HUES6 (cell line): ENCODE data around the gene CDH3.
A peak's percentile ranks its signal among the peaks of the same experiment; 100 is the strongest.

Experiments used
- H3K27ac ChIP-seq: 2 replicates; pipeline ENCODE4 v1.7.0; 2013; ENCODE audit warnings: low read depth, mild to moderate bottlenecking, low read length, inconsistent platforms
- H3K27me3 ChIP-seq: 2 replicates; pipeline ENCODE4 v1.6.1; 2013; ENCODE audit warnings: low read length; ENCODE audit not compliant: control insufficient read depth, insufficient read depth
- H3K36me3 ChIP-seq: 2 replicates; pipeline ENCODE4 v1.6.1; 2013; ENCODE audit warnings: low read length; ENCODE audit not compliant: control insufficient read depth, insufficient read depth
- H3K4me1 ChIP-seq: 2 replicates; pipeline ENCODE4 v1.6.1; 2013; ENCODE audit warnings: low read length; ENCODE audit not compliant: control insufficient read depth, insufficient read depth
- H3K4me3 ChIP-seq: 2 replicates; pipeline ENCODE4 v1.5.1; 2013; ENCODE audit warnings: low read depth, low read length
- H3K9ac ChIP-seq: one replicate; pipeline ENCODE4 v1.6.1; 2013; ENCODE audit warnings: mild to moderate bottlenecking, low read length
- H3K9me3 ChIP-seq: 2 replicates; pipeline ENCODE4 v1.6.1; 2013; ENCODE audit warnings: low read depth, low read length; ENCODE audit not compliant: control insufficient read depth, insufficient read depth

CDH3 gene

DNA sequence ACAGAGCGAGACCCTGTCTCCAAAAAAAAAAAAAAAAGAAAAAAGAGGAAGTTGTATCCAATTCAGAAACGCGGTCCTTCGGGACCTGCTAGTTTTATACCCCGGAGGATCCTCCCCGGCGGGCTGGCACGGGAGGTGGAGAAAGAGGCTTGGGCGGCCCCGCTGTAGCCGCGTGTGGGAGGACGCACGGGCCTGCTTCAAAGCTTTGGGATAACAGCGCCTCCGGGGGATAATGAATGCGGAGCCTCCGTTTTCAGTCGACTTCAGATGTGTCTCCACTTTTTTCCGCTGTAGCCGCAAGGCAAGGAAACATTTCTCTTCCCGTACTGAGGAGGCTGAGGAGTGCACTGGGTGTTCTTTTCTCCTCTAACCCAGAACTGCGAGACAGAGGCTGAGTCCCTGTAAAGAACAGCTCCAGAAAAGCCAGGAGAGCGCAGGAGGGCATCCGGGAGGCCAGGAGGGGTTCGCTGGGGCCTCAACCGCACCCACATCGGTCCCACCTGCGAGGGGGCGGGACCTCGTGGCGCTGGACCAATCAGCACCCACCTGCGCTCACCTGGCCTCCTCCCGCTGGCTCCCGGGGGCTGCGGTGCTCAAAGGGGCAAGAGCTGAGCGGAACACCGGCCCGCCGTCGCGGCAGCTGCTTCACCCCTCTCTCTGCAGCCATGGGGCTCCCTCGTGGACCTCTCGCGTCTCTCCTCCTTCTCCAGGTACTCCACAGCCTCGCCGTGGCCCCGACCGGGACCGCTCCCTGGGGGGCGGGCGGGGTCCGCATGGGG, at the start of gene CDH3:
Gene CDH3 (plus strand): TSS at position 596 of the 779 bp plus-strand sequence. CDS start 70 bp downstream, at position 666.
- peak within 1 kb of the TSS; percentile 75 for H3K27ac ChIP-seq
- H3K9me3 ChIP-seq = no peaks in the 10 kb centered on the region
- peaks cover 34% of the 10 kb centered on the region for H3K4me1 ChIP-seq
- H3K9ac ChIP-seq = peak within 1 kb of the TSS; percentile 90
- H3K27me3 ChIP-seq = peaks cover 6% of the 10 kb centered on the region; the same call in 1 of the 2 replicates
- peaks cover 3% of the 10 kb centered on the region; the same call in 1 of the 2 replicates for H3K36me3 ChIP-seq
- peak within 1 kb of the TSS; percentile 77 for H3K4me3 ChIP-seq

DNA sequence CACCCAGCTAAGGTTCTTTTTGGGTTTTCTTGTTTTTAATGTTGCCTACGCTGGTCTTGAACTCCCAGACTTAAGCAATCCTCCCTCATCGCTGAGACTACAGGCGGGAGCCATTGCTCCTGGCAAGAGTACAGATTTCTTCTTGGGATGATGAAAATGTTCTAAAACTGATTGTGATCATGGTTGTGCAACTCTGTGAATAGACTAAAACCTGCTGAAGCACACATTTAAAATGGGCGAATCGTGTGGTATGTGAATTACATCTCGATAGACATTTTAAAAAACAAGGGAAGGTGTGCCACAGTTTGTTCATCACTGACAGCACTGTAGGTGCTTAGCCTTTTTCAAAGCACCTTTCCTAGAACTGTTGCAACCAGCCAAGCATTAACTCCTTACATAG, 48.8 kb upstream of the CDH3 start:
- H3K27ac ChIP-seq = no peak overlapping the region
- no peaks in the 10 kb centered on the region for H3K4me1 ChIP-seq
- no peaks in the 10 kb centered on the region for H3K27me3 ChIP-seq
- no peak overlapping the region for H3K9ac ChIP-seq
- H3K36me3 ChIP-seq = no peaks in the 10 kb centered on the region
- peaks cover 10% of the 10 kb centered on the region for H3K9me3 ChIP-seq
- no peak overlapping the region for H3K4me3 ChIP-seq

DNA sequence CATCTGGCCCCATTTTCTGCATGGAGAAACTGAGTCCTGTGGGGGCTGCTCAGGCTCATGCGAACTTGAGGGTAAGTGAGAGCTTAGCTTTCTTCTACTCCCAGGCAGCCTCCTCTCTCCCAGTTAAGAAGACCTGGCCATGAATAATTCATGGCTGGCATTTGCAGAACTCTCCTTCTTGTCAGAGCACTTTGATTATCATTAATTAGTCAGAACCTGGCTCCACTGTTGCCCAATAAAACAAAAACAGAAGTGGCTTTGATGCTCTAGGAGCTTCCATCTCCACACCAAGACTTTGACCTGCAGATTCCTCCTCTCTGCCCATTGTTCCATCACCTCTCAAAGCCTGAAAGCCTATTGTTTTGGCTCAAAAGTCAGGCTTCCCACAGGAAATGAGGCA, 45.5 kb upstream of the CDH3 start:
- H3K27ac ChIP-seq = no peak overlapping the region
- H3K4me1 ChIP-seq = no peaks in the 10 kb centered on the region
- H3K4me3 ChIP-seq = no peak overlapping the region
- H3K9me3 ChIP-seq = no peaks in the 10 kb centered on the region
- H3K36me3 ChIP-seq = no peaks in the 10 kb centered on the region
- H3K27me3 ChIP-seq = no peaks in the 10 kb centered on the region
- no peak overlapping the region for H3K9ac ChIP-seq

DNA sequence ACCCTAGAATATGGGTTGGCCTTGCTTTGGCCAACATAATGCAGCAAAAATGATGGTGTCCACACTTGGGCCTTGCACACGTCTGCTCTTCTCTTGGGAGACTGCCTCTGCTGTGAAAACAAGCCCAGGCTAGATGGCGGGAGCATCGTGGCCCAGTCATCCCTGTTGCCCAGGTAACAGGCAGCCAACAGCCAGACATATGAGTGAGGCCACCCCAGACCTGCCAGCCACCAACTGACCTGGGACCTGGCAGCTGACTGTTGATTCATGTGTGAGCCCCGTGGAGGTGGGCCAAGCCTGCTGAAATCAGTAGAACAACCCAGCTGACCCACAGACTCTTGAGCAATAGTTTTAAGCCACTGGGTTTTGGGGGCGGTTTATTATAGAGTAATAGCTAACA, 39.4 kb upstream of the CDH3 start:
- H3K27ac ChIP-seq = no peak overlapping the region
- no peak overlapping the region for H3K4me3 ChIP-seq
- no peaks in the 10 kb centered on the region for H3K36me3 ChIP-seq
- H3K9me3 ChIP-seq = no peaks in the 10 kb centered on the region
- H3K9ac ChIP-seq = no peak overlapping the region
- no peaks in the 10 kb centered on the region for H3K27me3 ChIP-seq
- peaks cover 5% of the 10 kb centered on the region for H3K4me1 ChIP-seq

DNA sequence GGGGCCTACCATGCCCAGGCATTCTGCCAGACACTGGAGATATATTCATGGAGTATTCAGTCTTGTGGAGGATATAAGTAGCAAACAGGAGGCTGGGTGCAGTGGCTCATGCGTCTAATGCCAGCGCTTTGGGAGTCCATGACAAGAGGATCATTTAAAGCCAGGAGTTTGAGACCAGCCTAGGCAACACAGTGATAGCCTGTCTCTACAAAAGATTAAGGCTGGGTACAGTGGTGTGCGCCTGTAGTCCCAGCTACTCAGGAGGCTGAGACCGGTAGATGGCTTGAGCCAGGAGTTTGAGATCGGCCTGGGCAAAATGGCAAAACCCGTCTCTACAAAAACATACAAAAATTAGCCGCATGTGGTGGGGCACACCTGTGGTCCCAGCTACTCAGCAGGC, 37.7 kb upstream of the CDH3 start:
- no peaks in the 10 kb centered on the region for H3K36me3 ChIP-seq
- no peaks in the 10 kb centered on the region for H3K9me3 ChIP-seq
- H3K4me3 ChIP-seq = no peak overlapping the region
- no peaks in the 10 kb centered on the region for H3K27me3 ChIP-seq
- H3K9ac ChIP-seq = no peak overlapping the region
- H3K27ac ChIP-seq = no peak overlapping the region
- H3K4me1 ChIP-seq = peaks cover 5% of the 10 kb centered on the region

DNA sequence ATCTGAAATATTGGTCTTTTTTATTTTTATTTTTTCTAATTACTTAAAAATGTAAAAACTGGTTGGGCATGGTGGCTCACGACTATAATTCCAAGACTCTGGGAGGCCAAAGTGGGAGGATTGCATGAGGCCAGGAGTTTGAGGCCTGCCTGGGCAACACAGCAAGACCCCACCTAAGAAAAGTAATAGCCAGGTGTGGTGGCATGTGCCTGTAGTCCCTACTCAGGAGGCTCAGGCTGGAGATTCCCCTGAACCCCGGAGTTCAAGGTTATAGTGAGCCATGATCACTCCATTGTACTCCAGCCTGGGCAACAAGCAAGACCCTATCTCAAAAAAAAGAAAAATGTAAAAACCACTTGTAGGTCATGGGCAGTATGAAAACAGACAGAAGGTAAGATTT, 36.8 kb upstream of the CDH3 start:
- H3K36me3 ChIP-seq = no peaks in the 10 kb centered on the region
- peaks cover 5% of the 10 kb centered on the region for H3K4me1 ChIP-seq

DNA sequence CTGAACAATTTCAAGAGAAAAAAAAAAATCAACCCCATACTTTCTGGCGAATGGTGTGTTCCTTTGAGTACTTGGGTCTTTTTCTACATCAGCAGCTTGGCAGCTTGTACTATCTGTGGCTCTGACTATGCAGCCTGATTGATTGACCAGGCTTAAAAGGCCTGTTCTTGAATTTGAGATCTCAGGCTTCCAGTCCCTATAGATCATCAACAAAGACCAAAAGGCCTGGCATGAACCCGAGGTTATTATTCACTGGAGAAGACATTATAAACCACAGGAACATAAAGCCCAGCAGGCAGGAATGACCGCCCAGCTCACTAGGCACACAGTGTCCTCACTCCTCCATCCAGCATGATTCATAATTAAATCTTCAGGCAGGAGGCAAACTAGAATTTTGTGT, 32.1 kb upstream of the CDH3 start:
- no peak overlapping the region for H3K27ac ChIP-seq
- H3K4me3 ChIP-seq = no peak overlapping the region
- H3K9ac ChIP-seq = no peak overlapping the region
- H3K4me1 ChIP-seq = no peaks in the 10 kb centered on the region
- no peaks in the 10 kb centered on the region for H3K27me3 ChIP-seq
- H3K36me3 ChIP-seq = no peaks in the 10 kb centered on the region
- peaks cover 11% of the 10 kb centered on the region for H3K9me3 ChIP-seq

More for the DNA sequence above, 36.8 kb upstream of the CDH3 start:
- no peak overlapping the region for H3K4me3 ChIP-seq
- H3K27me3 ChIP-seq = no peaks in the 10 kb centered on the region
- H3K27ac ChIP-seq = no peak overlapping the region
- H3K9ac ChIP-seq = no peak overlapping the region
- H3K9me3 ChIP-seq = no peaks in the 10 kb centered on the region

DNA sequence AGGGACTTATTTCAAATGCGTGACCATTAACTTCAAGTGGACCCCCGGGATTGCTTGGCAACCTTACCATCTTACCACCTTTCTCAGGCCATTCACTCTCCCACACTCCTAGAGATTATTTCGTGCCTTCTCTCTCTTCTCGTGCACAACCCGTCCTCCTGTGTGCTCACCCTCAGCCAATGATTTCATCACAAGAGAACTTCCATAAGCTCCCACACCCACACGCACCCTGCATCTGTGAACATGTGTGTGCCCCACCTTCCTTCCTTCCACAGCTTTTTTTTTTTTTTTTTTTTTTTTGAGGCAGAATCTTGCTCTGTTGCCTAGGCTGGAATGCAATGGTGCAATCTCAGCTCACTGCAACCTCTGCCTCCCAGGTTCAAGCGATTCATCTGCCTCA, 27.4 kb upstream of the CDH3 start:
- Histone ChIP-seq H3K4me1 (no peaks in the 10 kb centered on the region), H3K4me3 (no peak overlapping the region), H3K9me3 (peaks cover 14% of the 10 kb centered on the region), H3K36me3 (no peaks in the 10 kb centered on the region), H3K27me3 (no peaks in the 10 kb centered on the region), H3K27ac (no peak overlapping the region), H3K9ac (no peak overlapping the region)

DNA sequence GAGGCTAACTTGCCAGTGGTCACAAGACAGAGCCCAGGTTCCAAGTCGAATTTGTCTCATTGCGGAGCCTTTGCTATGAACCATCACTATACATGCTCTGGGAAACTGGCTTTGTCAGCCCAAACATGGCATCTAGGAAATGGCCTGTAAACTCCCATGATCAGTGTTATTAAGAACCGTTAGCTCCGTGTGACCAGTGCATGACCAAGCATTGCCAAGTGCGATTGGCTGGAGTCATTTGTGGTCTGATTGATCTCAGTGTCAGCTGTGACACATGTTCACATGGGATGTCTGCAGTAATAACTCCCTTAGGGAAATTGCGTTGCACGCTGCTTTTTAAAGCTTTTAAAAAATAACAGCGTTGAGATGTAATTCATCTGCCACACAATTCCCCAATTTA, 18.6 kb upstream of the CDH3 start:
- peaks cover 7% of the 10 kb centered on the region; the same call in 1 of the 2 replicates for H3K4me1 ChIP-seq
- no peaks in the 10 kb centered on the region for H3K27me3 ChIP-seq
- no peak overlapping the region for H3K9ac ChIP-seq
- 0 out of 2 replicates have a peak, but pooled peaks cover 5% of the 10 kb centered on the region for H3K9me3 ChIP-seq
- H3K4me3 ChIP-seq = no peak overlapping the region
- no peak overlapping the region for H3K27ac ChIP-seq
- no peaks in the 10 kb centered on the region for H3K36me3 ChIP-seq

DNA sequence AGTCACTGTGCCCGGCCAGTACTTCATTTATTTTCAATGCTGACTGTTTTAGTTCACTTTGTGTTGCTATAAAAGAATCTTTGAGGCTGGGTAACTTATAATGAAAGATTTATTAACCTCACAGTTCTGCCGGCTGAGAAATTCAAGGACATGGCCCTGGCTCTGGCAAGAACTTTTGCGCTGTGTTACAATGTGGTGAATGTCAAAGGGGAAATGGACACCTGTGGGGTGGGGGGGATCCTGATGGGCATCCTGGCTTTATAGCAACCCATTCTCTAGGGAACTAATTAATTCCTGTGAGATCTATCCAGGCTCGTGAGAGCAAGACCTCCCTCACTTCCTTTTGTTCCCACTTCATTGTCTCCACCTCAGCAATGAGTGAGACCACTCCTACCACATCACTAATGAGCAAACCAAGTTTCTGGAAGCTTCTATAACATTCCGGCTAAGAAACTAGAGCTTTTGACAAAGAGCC, 17.1 kb upstream of the CDH3 start:
- no peak overlapping the region for H3K9ac ChIP-seq
- H3K9me3 ChIP-seq = no peaks in the 10 kb centered on the region
- no peak overlapping the region for H3K27ac ChIP-seq
- peaks cover 7% of the 10 kb centered on the region; the same call in 1 of the 2 replicates for H3K4me1 ChIP-seq
- H3K4me3 ChIP-seq = no peak overlapping the region
- no peaks in the 10 kb centered on the region for H3K36me3 ChIP-seq
- no peaks in the 10 kb centered on the region for H3K27me3 ChIP-seq

DNA sequence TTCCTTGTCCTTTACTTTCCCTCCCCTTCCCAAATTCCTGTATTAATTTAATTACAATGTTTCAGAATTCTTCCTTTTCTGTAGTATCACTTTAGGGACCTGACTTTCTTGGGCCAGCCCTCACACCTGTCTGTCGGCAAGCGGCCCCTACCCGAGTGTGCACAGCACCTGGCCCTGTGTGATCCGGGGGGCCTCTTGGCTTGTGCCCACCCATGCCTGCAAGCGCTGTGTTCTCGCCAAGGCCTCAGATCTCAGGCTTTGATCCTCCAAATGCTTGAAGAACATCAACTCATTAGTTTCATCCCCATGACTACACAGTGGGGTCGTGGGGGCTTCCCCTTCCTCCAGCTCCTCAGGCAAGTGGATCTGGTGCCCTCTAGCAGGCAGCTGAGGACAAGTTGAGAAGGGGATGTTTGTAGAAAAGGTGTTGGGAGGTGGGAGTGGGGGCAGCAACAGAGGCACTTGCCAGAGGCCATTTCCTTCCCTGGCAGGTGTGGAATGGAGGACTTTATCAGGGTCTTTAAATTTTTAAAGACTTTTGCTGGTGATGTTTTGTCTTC, 15.7 kb upstream of the CDH3 start:
- Histone ChIP-seq H3K4me3 (no peak overlapping the region), H3K27ac (no peak overlapping the region), H3K27me3 (no peaks in the 10 kb centered on the region), H3K9me3 (no peaks in the 10 kb centered on the region), H3K4me1 (peaks cover 7% of the 10 kb centered on the region; the same call in 1 of the 2 replicates), H3K36me3 (no peaks in the 10 kb centered on the region), H3K9ac (no peak overlapping the region)
